Ascending aorta (tissue), 2 donors: ENCODE data around the gene SPRYD3. TPM values are rescaled to one million over a fixed set of nuclear protein-coding genes. Genes with fewer than 3 reads are reported as not detected.
A peak's percentile ranks its signal among the peaks of the same experiment; 100 is the strongest.
"Not testable (repeated sequence)": the region's sequence is repeated elsewhere in the genome, so short reads cannot be mapped to it uniquely, and the experiment has no call there.

ENCODE experiments used
- DNase-seq, 2 donors: peaks; one replicate each; pipeline ENCODE4 v3.0.0-alpha.2; 2019; ENCODE audit warnings: low spot score in 2 of 2
- H3K27ac ChIP-seq, 2 donors: fragments of 200-600 bp; sonication (generic); one replicate each; pipeline ENCODE4 v1.5.1; 2016 to 2017; ENCODE audit warnings: mild to moderate bottlenecking in 1 of 2
- H3K27me3 ChIP-seq: fragments of 200-600 bp; sonication (generic); one replicate; pipeline ENCODE4 v1.5.1; 2017
- H3K36me3 ChIP-seq, 2 donors: fragments of 200-600 bp; sonication (generic); one replicate each; pipeline ENCODE4 v1.5.1; 2016
- H3K4me1 ChIP-seq, 2 donors: fragments of 200-600 bp; sonication (generic); one replicate each; pipeline ENCODE4 v1.5.1; 2016 to 2017; ENCODE audit warnings: mild to moderate bottlenecking in 1 of 2
- H3K4me3 ChIP-seq, 2 donors: fragments of 200-600 bp; sonication (generic); one replicate each; pipeline ENCODE4 v1.5.1; 2016 to 2017; ENCODE audit warnings: mild to moderate bottlenecking in 1 of 2
- H3K9me3 ChIP-seq, 2 donors: fragments of 200-600 bp; sonication (generic); one replicate each; pipeline ENCODE4 v1.5.1; 2016
- intact Hi-C: fragments of 100-400 bp; cut with DNase I; formaldehyde crosslinking; loops from one replicate; pipeline ENCODE4 v1.15.1; 2023
- total RNA-seq: library from RNA; depleted of rRNA; stranded (reverse); fragments of >200 nt; gene quantifications from one replicate; pipeline ENCODE4 v1.1.0, GENCODE V29; 2016
- TF ChIP-seq, protein P1 (sequence below), 3 experiments: fragments of 200-600 bp in 2 of 3; fragments of 450-650 bp in 1 of 3; sonication (generic) in 2 of 3; IDR thresholded peaks; one replicate each; pipeline ENCODE4 v1.5.1; 2016 to 2019; ENCODE audit warnings: antibody characterized with exemption in 3 of 3, mild to moderate bottlenecking in 1 of 3, moderate library complexity in 1 of 3

Gene SPRYD3
- total RNA-seq, 1 donor from 2014 or later, result 48.6 TPM

DNA sequence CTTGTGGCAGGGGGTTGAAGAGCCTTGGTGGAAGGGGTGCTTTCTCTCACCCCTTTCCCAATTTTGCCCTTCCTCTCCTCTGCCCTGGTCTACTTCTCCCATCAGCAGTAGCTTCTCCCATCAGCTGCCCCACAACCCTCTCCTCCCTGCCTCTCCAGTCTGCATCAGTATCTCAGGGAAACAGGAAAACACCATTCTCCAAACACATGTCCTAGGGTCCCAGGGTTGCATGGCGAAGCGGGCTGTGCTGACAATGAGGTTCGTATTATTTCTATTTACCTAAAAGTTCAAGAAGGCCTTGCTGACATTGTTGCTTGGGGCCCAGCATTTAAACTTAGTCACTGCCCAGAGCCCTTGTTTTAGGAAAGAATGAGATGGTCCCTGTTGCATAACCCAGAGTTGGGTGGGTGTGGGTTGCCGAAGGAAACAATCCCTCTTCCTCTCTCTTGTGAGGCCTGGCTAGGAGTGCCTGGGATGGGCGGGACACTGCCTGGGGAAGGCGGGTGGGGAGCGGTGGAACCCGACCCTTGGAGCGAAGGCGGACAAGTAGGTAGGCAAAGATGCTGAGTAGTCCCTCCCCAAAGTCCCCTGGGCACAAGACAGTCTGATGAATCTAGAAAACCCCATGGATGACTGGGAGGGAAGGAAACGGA lies 17.0 kb upstream of the SPRYD3 start:
- H3K4me1 ChIP-seq, result peaks cover 0 to 22% of the 10 kb centered on the region in 2 donors
- H3K4me3 ChIP-seq, result peak overlapping the region; percentile 85 to 86
- no peaks in the 10 kb centered on the region for H3K9me3 ChIP-seq
- peak overlapping the region; percentile 97 for H3K27ac ChIP-seq
- peak; percentile 33 to 94 for DNase-seq
- H3K36me3 ChIP-seq, result peaks cover 9% of the 10 kb centered on the region in 2 donors
- intact Hi-C loops, result loop anchor here (5.0 kb wide), 1 partner anchor 61 kb away; no protein-coding TSS in a partner anchor
- no peaks in the 10 kb centered on the region for H3K27me3 ChIP-seq
- TF ChIP-seq, protein P1, sequence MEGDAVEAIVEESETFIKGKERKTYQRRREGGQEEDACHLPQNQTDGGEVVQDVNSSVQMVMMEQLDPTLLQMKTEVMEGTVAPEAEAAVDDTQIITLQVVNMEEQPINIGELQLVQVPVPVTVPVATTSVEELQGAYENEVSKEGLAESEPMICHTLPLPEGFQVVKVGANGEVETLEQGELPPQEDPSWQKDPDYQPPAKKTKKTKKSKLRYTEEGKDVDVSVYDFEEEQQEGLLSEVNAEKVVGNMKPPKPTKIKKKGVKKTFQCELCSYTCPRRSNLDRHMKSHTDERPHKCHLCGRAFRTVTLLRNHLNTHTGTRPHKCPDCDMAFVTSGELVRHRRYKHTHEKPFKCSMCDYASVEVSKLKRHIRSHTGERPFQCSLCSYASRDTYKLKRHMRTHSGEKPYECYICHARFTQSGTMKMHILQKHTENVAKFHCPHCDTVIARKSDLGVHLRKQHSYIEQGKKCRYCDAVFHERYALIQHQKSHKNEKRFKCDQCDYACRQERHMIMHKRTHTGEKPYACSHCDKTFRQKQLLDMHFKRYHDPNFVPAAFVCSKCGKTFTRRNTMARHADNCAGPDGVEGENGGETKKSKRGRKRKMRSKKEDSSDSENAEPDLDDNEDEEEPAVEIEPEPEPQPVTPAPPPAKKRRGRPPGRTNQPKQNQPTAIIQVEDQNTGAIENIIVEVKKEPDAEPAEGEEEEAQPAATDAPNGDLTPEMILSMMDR (IDR thresholded peaks at IDR 0.05), result no peak

DNA sequence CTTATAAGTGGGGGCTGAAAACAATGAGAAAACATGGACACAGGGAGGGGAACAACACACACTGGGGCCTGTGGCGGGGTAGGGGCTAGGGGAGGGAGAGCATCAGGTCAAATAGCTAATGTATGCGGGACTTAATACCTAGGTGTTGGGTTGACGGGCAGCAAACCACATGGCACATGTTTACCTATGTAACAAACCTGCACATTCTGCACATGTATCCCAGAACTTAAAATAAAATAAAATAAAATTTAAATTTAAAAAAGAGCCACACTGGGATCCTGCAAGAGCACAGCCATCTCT lies 16.4 kb upstream of the SPRYD3 start:
- intact Hi-C loops, result loop anchor here (5.0 kb wide), 1 partner anchor 62 kb away; no protein-coding TSS in a partner anchor
- H3K27ac ChIP-seq, result peak overlapping the region; percentile 97

DNA sequence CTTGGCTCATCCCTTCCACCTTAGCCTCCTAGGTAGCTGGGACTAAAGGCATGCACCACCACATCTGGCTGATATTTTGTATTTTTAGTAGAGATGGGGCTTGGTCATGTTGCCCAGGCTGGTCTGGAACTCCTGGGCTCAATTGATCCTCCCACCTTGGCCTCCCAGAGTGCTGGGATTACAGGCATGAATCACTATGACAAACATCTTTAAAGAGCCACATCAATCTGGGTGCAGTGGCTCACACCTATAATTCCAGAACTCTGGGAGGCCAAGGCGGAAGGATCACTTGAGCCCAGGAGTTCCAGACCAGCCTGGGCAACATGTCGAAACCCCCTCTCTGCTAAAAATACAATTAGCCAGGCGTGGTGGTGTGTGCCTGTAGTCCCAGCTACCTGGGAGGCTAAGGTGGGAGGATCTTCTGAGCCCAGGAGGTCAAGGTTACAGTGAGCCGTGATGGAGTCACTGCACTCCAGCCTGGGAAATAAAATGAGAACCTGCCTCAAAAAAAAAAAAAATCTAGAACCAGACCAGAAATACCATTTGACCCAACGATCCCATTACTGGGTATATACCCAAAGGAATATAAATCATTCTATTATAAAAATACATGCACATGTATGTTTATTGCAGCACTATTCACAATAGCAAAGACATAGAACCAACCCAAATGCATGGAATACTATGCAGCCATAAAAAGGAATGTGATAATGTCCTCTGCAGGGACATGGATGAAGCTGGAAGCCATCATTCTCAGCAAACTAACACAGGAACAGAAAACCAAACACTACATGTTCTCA lies 15.8 kb upstream of the SPRYD3 start:
- not testable (repeated sequence) for H3K4me3 ChIP-seq, H3K27me3 ChIP-seq, DNase-seq, H3K36me3 ChIP-seq, H3K9me3 ChIP-seq
- Histone ChIP-seq H3K27ac (peak overlapping the region in 1 of 2 donors; percentile 5), H3K4me1 (peaks cover 0 to 16% of the 10 kb centered on the region in 2 donors)
- intact Hi-C loops, result loop anchor here (5.0 kb wide), 1 partner anchor 62 kb away; no protein-coding TSS in a partner anchor

More for the DNA sequence above, 16.4 kb upstream of the SPRYD3 start:
- Histone ChIP-seq H3K4me3 (peak overlapping the region in 1 of 2 donors; percentile 86), H3K4me1 (peaks cover 0 to 19% of the 10 kb centered on the region in 2 donors)
- not testable (repeated sequence) for H3K9me3 ChIP-seq, DNase-seq, H3K36me3 ChIP-seq, H3K27me3 ChIP-seq

DNA sequence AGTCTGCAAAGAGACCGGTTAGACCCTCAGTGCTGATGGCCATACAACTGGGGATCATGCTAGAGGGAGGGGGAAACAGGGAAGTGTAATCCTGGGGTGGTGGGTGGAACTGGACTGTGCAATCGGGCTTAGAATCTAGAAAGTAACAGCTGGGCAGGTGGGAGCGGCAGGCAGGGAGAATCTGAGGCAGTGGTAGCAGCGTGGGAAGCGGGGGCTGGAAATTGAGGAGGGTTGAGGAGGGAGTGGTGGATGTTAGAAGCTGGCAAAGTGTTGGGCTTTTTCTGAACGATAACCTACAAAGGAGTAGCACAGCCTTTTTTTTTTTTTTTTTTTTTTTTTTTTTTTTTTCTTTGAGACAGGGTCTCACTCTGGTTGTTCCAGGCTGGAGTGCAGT lies 15.2 kb upstream of the SPRYD3 start:
- H3K4me3 ChIP-seq, result no peak overlapping the region
- peak overlapping the region in 1 of 2 donors; percentile 19 for H3K27ac ChIP-seq
- TF ChIP-seq, protein P1 (IDR thresholded peaks at IDR 0.05), result no peak
- no peaks in the 10 kb centered on the region for H3K27me3 ChIP-seq
- intact Hi-C loops, result no loop called here
- no peaks in the 10 kb centered on the region for H3K36me3 ChIP-seq
- peaks cover 0 to 13% of the 10 kb centered on the region in 2 donors for H3K4me1 ChIP-seq
- H3K9me3 ChIP-seq, result no peaks in the 10 kb centered on the region
- DNase-seq, result no peak

DNA sequence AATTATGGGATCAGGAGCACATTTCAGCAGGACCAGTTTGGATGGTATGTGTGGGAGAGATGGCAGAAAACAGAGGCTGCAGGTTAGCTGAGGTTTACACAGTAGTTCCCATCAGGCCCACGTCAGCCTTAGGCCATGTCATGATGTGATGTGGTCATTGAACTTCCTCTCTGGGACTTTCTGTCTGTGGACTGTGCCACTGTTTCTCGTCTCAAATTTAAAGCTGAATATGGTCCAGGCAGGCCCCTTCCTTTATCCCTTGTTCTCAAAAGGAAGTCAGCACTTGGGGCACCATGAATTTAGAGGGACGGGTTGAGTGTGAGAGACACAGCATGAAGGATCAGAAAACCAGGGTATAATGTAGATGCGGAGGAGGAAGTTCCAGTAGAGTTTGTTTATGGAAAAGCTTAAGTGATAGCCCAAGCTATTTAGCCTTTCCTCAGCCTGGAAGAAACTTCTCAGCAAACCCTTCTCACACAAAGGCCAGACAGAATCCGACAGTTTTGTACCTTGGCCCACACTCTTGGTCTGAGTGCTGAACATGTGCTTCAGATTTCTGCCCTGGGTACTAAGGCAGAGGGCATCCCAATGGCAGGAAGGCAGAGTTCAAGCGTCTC lies 14.7 kb upstream of the SPRYD3 start:
- H3K36me3 ChIP-seq, result no peaks in the 10 kb centered on the region
- peaks cover 0 to 10% of the 10 kb centered on the region in 2 donors for H3K4me1 ChIP-seq
- no peak overlapping the region for H3K4me3 ChIP-seq
- no peaks in the 10 kb centered on the region for H3K9me3 ChIP-seq
- H3K27ac ChIP-seq, result peak overlapping the region in 1 of 2 donors; percentile 19
- H3K27me3 ChIP-seq, result no peaks in the 10 kb centered on the region
- intact Hi-C loops, result no loop called here
- no peak for DNase-seq
- TF ChIP-seq, protein P1 (IDR thresholded peaks at IDR 0.05), result no peak

DNA sequence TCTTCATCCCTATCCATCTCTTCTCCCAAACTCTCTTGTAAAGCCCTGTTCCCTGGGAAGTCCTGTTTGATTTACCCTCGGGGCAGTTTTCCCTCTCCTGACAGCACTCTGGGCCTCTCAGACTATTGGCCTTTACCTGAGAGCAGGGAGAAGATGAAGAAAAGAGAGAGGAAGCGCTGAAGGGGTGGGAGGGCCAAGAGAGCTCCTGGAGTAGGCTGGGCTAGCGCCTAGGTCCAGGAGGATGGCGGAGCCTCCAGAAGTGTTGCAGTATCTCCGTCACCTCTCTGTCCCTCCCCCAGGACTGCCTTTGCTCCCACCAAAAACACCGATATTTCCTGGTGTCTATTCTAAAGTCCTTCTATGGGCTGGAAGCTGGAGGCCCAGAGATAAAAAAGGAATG lies 12.6 kb upstream of the SPRYD3 start:
- no peak for DNase-seq
- Histone ChIP-seq H3K4me3 (no peak overlapping the region), H3K36me3 (no peaks in the 10 kb centered on the region), H3K9me3 (no peaks in the 10 kb centered on the region), H3K27ac (no peak overlapping the region), H3K4me1 (peaks cover 0 to 7% of the 10 kb centered on the region in 2 donors), H3K27me3 (no peaks in the 10 kb centered on the region)
- TF ChIP-seq, protein P1 (IDR thresholded peaks at IDR 0.05), result no peak
- intact Hi-C loops, result no loop called here
